HG03565 (cell line): ENCODE data around the gene PIK3R1.

Experiments
- ATAC-seq: cut with Tn5 transposase; IDR thresholded peaks from one replicate; pipeline ENCODE4 v1.9.1; 2021; ENCODE audit warnings: mild to moderate bottlenecking, moderate library complexity; ENCODE audit not compliant: unreplicated experiment

PIK3R1 gene

GRCh38 chr5:68347536-68347935 lies 132.0 kb downstream of the PIK3R1 start:
- no peak for ATAC-seq

GRCh38 chr5:68348447-68349222 lies 133.1 kb downstream of the PIK3R1 start:
- no peak for ATAC-seq

GRCh38 chr5:68350176-68350575 lies 134.6 kb downstream of the PIK3R1 start:
- no peak for ATAC-seq
